ENCODE data around the gene TCF21.

GRCh38 chr6:133887880-133888230 is 1.1 kb upstream of the TCF21 start:
- TF ChIP-seq CTCF (IDR thresholded peaks at IDR 0.05; ENCODE audit: insufficient read depth, low read length): no peak
- TF ChIP-seq POLR2AphosphoS5 (IDR thresholded peaks at IDR 0.05; ENCODE audit: low read depth): no peak
- no peak for TF ChIP-seq GABPA (IDR thresholded peaks at IDR 0.05; ENCODE audit: low read depth)
- no peak for TF ChIP-seq REST (IDR thresholded peaks at IDR 0.05; ENCODE audit: insufficient replicate concordance, low read depth)

Measured in HL-60 (cell line).